GM23248 (cell line): ENCODE measurements around the gene REG4. TPM values are rescaled to one million over a fixed set of nuclear protein-coding genes. Genes with fewer than 3 reads are reported as not detected.

Experiments
- DNase-seq: peaks from one replicate; pipeline ENCODE4 v3.0.0-alpha.2; 2015
- H2AFZ ChIP-seq: fragments of 200-600 bp; sonication (generic); 2 replicates; pipeline ENCODE4 v1.6.1; 2016; ENCODE audit warnings: antibody characterized with exemption
- H3F3A ChIP-seq: fragments of 200-600 bp; sonication (generic); 2 replicates; pipeline ENCODE4 v1.6.1; 2016; ENCODE audit warnings: mild to moderate bottlenecking, antibody characterized with exemption, mixed run types; ENCODE audit not compliant: insufficient read depth
- H3K27ac ChIP-seq: fragments of 200-600 bp; sonication (generic); 2 replicates; pipeline ENCODE4 v1.5.1; 2016; ENCODE audit warnings: mild to moderate bottlenecking
- H3K27me3 ChIP-seq: fragments of 200-600 bp; sonication (generic); replicated peaks from 2 replicates; pipeline ENCODE4 v1.6.1; 2016; ENCODE audit warnings: mild to moderate bottlenecking; ENCODE audit not compliant: insufficient read depth
- H3K36me3 ChIP-seq: fragments of 200-600 bp; sonication (generic); 2 replicates; pipeline ENCODE4 v1.6.1; 2016; ENCODE audit warnings: low read depth, mild to moderate bottlenecking
- H3K4me1 ChIP-seq: fragments of 200-600 bp; sonication (generic); 2 replicates; pipeline ENCODE4 v1.6.1; 2016; ENCODE audit warnings: mild to moderate bottlenecking; ENCODE audit not compliant: insufficient read depth
- H3K4me2 ChIP-seq: fragments of 200-600 bp; sonication (generic); one replicate; pipeline ENCODE4 v1.6.1; 2016; ENCODE audit warnings: mild to moderate bottlenecking; ENCODE audit not compliant: unreplicated experiment
- H3K4me3 ChIP-seq: fragments of 200-600 bp; sonication (generic); 2 replicates; pipeline ENCODE4 v1.5.1; 2016; ENCODE audit warnings: mild to moderate bottlenecking
- H3K79me2 ChIP-seq: fragments of 200-600 bp; sonication (generic); 2 replicates; pipeline ENCODE4 v1.6.1; 2016; ENCODE audit warnings: mild to moderate bottlenecking; ENCODE audit not compliant: insufficient read depth
- H3K9ac ChIP-seq: fragments of 200-600 bp; sonication (generic); 2 replicates; pipeline ENCODE4 v1.6.1; 2016; ENCODE audit warnings: mild to moderate bottlenecking
- H3K9me2 ChIP-seq: fragments of 200-600 bp; sonication (generic); 2 replicates; pipeline ENCODE4 v1.6.1; 2016; ENCODE audit warnings: mixed run types, mild to moderate bottlenecking, moderate library complexity; ENCODE audit not compliant: insufficient read depth
- H3K9me3 ChIP-seq: fragments of 200-600 bp; sonication (generic); one replicate; pipeline ENCODE4 v1.6.1; 2017; ENCODE audit warnings: low read depth
- H4K20me1 ChIP-seq: fragments of 200-600 bp; sonication (generic); 2 replicates; pipeline ENCODE4 v1.6.0; 2016; ENCODE audit not compliant: insufficient read depth
- EZH2 ChIP-seq: fragments of 200-600 bp; sonication (generic); IDR thresholded peaks from 2 replicates; pipeline ENCODE4 v1.6.1; 2018; ENCODE audit warnings: antibody characterized with exemption, mild to moderate bottlenecking; ENCODE audit not compliant: insufficient read depth, poor library complexity, severe bottlenecking
- EZH2phosphoT487 ChIP-seq: fragments of 200-600 bp; sonication (generic); IDR thresholded peaks from 2 replicates; pipeline ENCODE4 v1.6.1; 2018; ENCODE audit warnings: antibody characterized with exemption, moderate library complexity, mild to moderate bottlenecking, low read depth; ENCODE audit not compliant: insufficient read depth
- WGBS, 2 experiments: methylation state at CpG; one replicate each; pipeline ENCODE4 v1.1.6; 2015 to 2017; ENCODE audit warnings: low lambda C conversion rate in 2 of 2, low coverage in 1 of 2; ENCODE audit errors: missing lambda C conversion rate in 2 of 2; 5-methylcytosine and 5-hydroxymethylcytosine counted together
- in situ Hi-C: fragments of 300-500 bp; cut with MboI; formaldehyde crosslinking; loops from 2 replicates; pipeline ENCODE4 v1.15.0; 2020
- polyA plus RNA-seq: library from polyadenylated mRNA; unstranded; fragments of >200 nt; fragmentation: Nextera tagmentation; extraction: Ambion mirVana; gene quantifications from 2 replicates; pipeline ENCODE4 v1.2.1, GENCODE V29; 2016
- total RNA-seq: library from RNA; depleted of rRNA; stranded (reverse); fragments of >200 nt; shearing (Covaris generic); gene quantifications from 2 replicates; pipeline ENCODE4 v1.2.3, GENCODE V29; 2014

REG4 gene
- total and polyA plus RNA-seq, 2 experiments from 2014 or later, result not detected

GRCh38 chr1:119778886-119779560 is 32.2 kb downstream of the REG4 start:
- H3K27me3 ChIP-seq, result no peaks in the 10 kb centered on the region
- no peaks in the 10 kb centered on the region for H3K36me3 ChIP-seq
- no peaks in the 10 kb centered on the region for H4K20me1 ChIP-seq
- no peak overlapping the region for H3K4me3 ChIP-seq
- H3K9ac ChIP-seq, result no peak overlapping the region
- 79 to 80% methylated on average over 13 of the region's 13 CpGs for WGBS, 2 experiments
- no peaks in the 10 kb centered on the region for H3K9me3 ChIP-seq
- H2AFZ ChIP-seq, result peak overlapping the region; percentile 95
- DNase-seq, result no peak
- H3K9me2 ChIP-seq, result no peaks in the 10 kb centered on the region
- no peak overlapping the region for H3K27ac ChIP-seq
- no peak overlapping the region for H3K4me2 ChIP-seq
- in situ Hi-C loops, result no loop called here
- no peaks in the 10 kb centered on the region for H3K79me2 ChIP-seq
- H3K4me1 ChIP-seq, result peaks cover 15% of the 10 kb centered on the region
- peaks cover 21% of the 10 kb centered on the region; the same call in 1 of the 2 replicates for H3F3A ChIP-seq
- no peak for TF ChIP-seq EZH2
- TF ChIP-seq EZH2phosphoT487, result no peak

- H3K27ac ChIP-seq, result no peak overlapping the region
- no peaks in the 10 kb centered on the region for H3K9me2 ChIP-seq
- no peak overlapping the region for H3K4me3 ChIP-seq
- H4K20me1 ChIP-seq, result no peaks in the 10 kb centered on the region
- no peak overlapping the region for H3K9ac ChIP-seq
- H3K79me2 ChIP-seq, result no peaks in the 10 kb centered on the region
- peaks cover 22% of the 10 kb centered on the region for H3K4me1 ChIP-seq
- in situ Hi-C loops, result no loop called here
- H2AFZ ChIP-seq, result no peak overlapping the region
- TF ChIP-seq EZH2phosphoT487 (no peak), EZH2 (no peak)
- H3K9me3 ChIP-seq, result no peaks in the 10 kb centered on the region
- no peaks in the 10 kb centered on the region for H3K27me3 ChIP-seq
- no peak for DNase-seq
- WGBS, 2 experiments, result 90 to 91% methylated on average over 6 of the region's 6 CpGs
- H3K4me2 ChIP-seq, result no peak overlapping the region
- no peaks in the 10 kb centered on the region for H3K36me3 ChIP-seq
- peaks cover 24% of the 10 kb centered on the region; the same call in 1 of the 2 replicates for H3F3A ChIP-seq
These were observed 32.9 kb downstream of the REG4 start for GRCh38 chr1:119778359-119778758.

GRCh38 chr1:119774746-119775490 is 36.3 kb downstream of the REG4 start:
- Histone ChIP-seq H3K27me3 (no peaks in the 10 kb centered on the region), H3K4me1 (peaks cover 23% of the 10 kb centered on the region), H3K27ac (no peak overlapping the region), H3K4me2 (no peak overlapping the region), H3K36me3 (no peaks in the 10 kb centered on the region), H2AFZ (no peak overlapping the region), H3K4me3 (no peak overlapping the region), H4K20me1 (no peaks in the 10 kb centered on the region), H3F3A (peaks cover 17% of the 10 kb centered on the region; the same call in 1 of the 2 replicates), H3K9ac (no peak overlapping the region), H3K9me3 (no peaks in the 10 kb centered on the region), H3K79me2 (no peaks in the 10 kb centered on the region), H3K9me2 (no peaks in the 10 kb centered on the region)
- WGBS, 2 experiments, result 90 to 94% methylated on average over 7 of the region's 7 CpGs
- in situ Hi-C loops, result no loop called here
- no peak for DNase-seq
- no peak for TF ChIP-seq EZH2
- TF ChIP-seq EZH2phosphoT487, result no peak

- no peak overlapping the region for H3K27ac ChIP-seq
- H4K20me1 ChIP-seq, result no peaks in the 10 kb centered on the region
- DNase-seq, result peak; percentile 38
- H3K9ac ChIP-seq, result no peak overlapping the region
- TF ChIP-seq EZH2phosphoT487, result no peak
- no peaks in the 10 kb centered on the region for H3K9me3 ChIP-seq
- no peaks in the 10 kb centered on the region for H3K79me2 ChIP-seq
- H3K9me2 ChIP-seq, result no peaks in the 10 kb centered on the region
- peaks cover 15% of the 10 kb centered on the region for H3K4me1 ChIP-seq
- H3K4me2 ChIP-seq, result peak overlapping the region; percentile 11
- H3K4me3 ChIP-seq, result no peak overlapping the region
- no peaks in the 10 kb centered on the region for H3K36me3 ChIP-seq
- in situ Hi-C loops, result no loop called here
- H3K27me3 ChIP-seq, result no peaks in the 10 kb centered on the region
- H3F3A ChIP-seq, result 0 out of 2 replicates have a peak, but pooled peaks cover 7% of the 10 kb centered on the region
- H2AFZ ChIP-seq, result 0 out of 2 replicates have a peak overlapping the region, but pooled peaks have one; percentile 4
- 95 to 97% methylated on average over 3 of the region's 3 CpGs for WGBS, 2 experiments
These were observed 37.5 kb downstream of the REG4 start for GRCh38 chr1:119773711-119774241.
